Measurements from ENCODE around the gene C11orf86. TPM values are rescaled to one million over a fixed set of nuclear protein-coding genes. Genes with fewer than 3 reads are reported as not detected.

C11orf86 gene, protein sequence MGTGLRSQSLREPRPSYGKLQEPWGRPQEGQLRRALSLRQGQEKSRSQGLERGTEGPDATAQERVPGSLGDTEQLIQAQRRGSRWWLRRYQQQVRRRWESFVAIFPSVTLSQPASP
- total RNA-seq: not detected in 2 replicates

DNA sequence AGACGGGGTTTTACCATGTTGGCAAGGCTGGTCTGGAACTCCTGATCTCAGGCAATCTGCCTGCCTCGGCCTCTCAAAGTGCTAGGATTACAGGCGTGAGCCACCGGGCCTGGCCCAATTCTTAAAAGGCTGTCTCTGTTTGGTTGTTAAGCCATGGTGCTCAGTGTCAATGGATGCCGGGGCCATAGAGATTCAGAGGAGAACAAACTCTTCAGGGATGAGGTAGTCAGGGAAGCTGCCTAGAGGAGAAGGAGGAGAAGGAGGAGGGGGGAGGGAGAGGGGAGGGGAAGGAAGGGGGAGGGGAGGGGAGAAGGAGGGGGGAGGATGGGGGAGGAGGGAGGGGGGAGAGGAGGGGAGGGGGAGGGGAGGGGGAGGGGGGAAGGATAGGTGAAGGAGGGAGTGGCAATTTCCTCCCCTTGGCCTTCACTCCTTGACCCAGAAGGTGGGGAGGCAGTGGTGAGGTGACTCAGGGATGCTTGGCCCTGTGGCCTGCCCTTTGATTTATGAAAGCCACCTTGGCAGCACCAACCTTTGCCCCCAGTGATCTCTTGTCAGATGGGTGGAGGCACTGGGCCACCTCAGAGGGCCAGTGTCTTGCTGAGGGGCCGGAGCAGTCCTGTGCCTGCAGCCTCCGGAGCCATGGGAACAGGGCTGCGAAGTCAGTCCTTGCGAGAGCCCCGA is at the start of gene C11orf86:
Gene C11orf86 (plus strand): TSS at position 581 of the 681 bp plus-strand sequence. CDS start 59 bp downstream, at position 640.

DNA sequence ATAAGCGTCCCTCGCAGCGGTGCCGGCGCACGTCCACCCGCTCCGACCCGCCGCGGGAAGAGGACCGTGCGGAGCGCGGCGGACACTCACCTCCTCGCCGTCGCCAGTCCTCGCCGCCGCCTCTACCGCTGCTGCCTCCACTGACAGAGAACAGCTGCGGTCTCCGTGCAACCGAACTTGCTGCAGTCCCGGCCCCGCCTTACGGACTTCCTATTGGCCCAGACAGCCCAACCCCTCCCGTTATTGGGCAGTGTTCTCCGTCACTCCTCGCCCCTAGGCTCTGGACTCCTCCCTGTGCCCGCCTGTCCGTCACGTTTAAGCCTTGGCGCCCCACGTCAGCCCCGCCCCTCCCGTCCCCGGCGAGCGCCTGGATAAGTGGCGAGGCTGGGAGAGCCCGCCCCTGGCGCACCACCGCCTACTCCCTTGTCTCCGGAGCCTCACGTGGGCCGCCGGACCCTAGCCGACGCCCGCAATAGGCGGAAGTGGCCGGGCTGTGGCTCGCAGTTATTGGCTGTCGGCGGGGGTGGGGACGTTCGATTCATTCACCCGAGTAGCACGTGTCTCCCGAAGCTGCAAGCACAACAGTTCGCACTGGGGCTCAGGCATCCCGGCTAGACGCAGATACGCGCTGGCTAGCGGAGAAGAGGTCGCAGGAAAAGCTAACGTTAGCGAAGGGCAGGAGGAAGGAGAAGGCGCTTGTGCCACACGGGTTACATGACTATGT is 16.7 kb upstream of the C11orf86 start, which contains the start of gene PC:
Gene PC (minus strand): TSS at position 152 of the 724 bp plus-strand sequence. CDS start 86,224 bp downstream, outside the sequence.

GRCh38 chr11:67022961-67023956 is 48.2 kb downstream of the C11orf86 start, which contains the start of gene SYT12:
Gene SYT12 (plus strand): TSS chr11:67023134. CDS start chr11:67030145, 7,011 bp downstream.

Other genes with a start within 250 kb of the C11orf86 start
- 87.0 and 92.1 TPM in 2 replicates for gene SPTBN2, start 246.1 kb upstream of the C11orf86 start, total RNA-seq
- 28.1 and 34.9 TPM in 2 replicates for gene RCE1, start 131.9 kb upstream of the C11orf86 start, total RNA-seq
- gene LRFN4, start 118.2 kb upstream of the C11orf86 start, total RNA-seq: 26.7 and 37.3 TPM in 2 replicates
- 18.1 and 29.4 TPM in 2 replicates for gene PC, start 16.9 kb upstream of the C11orf86 start, total RNA-seq
- gene SYT12, start 47.8 kb downstream of the C11orf86 start, total RNA-seq: 3.2 and 5.8 TPM in 2 replicates
- 149 and 225 TPM in 2 replicates for gene RHOD, start 81.5 kb downstream of the C11orf86 start, total RNA-seq
- gene KDM2A, start 144.0 kb downstream of the C11orf86 start, total RNA-seq: 38.3 and 40.7 TPM in 2 replicates

All from tracheal epithelial cell (primary cell).